ENCODE results near the gene C10orf71.

- TF ChIP-seq CTCF (IDR thresholded peaks at IDR 0.05; ENCODE audit: insufficient read depth, low read depth, low read length) (no peak), EZH2 (IDR thresholded peaks at IDR 0.05; ENCODE audit: insufficient read depth, low read length) (no peak)
Measured at GRCh38 chr10:49352323-49352722, 53.4 kb downstream of the C10orf71 start.

Measured in astrocyte (in vitro differentiated cells and primary cell).